GM12878 (cell line): Measurements from ENCODE around the gene EXOSC6. TPM values are rescaled to one million over a fixed set of nuclear protein-coding genes. Genes with fewer than 3 reads are reported as not detected.

Experiments
- ATF7 ChIP-seq: fragments of 450-650 bp; IDR thresholded peaks from 2 replicates; pipeline ENCODE4 v1.6.1; 2016; ENCODE audit warnings: low read depth, mild to moderate bottlenecking
- CREM ChIP-seq: IDR thresholded peaks from 2 replicates; pipeline ENCODE4 v1.6.1; 2014; ENCODE audit warnings: antibody characterized with exemption, low read depth
- EZH2 ChIP-seq: IDR thresholded peaks from 2 replicates; pipeline ENCODE4 v1.6.1; 2012; ENCODE audit warnings: low read depth, mild to moderate bottlenecking, control low read depth, inconsistent platforms, low read length, borderline replicate concordance; ENCODE audit not compliant: control insufficient read depth
- FOXK2 ChIP-seq: fragments of 450-650 bp; IDR thresholded peaks from 2 replicates; pipeline ENCODE4 v1.6.1; 2017; ENCODE audit warnings: mild to moderate bottlenecking, moderate library complexity
- IKZF1 ChIP-seq: fragments of 450-650 bp; conservative IDR thresholded peaks from 2 replicates; pipeline ENCODE4 v1.6.1; 2017; ENCODE audit warnings: antibody characterized with exemption, mild to moderate bottlenecking
- MEF2A ChIP-seq: IDR thresholded peaks from 2 replicates; pipeline ENCODE4 v1.6.1; 2011; ENCODE audit warnings: low read depth, mild to moderate bottlenecking, low read length, moderate library complexity; ENCODE audit not compliant: insufficient read depth
- MEF2B ChIP-seq: fragments of 450-650 bp; IDR thresholded peaks from 2 replicates; pipeline ENCODE4 v1.6.1; 2018; ENCODE audit warnings: mild to moderate bottlenecking, moderate library complexity; ENCODE audit not compliant: partially characterized antibody, poor library complexity, severe bottlenecking
- NBN ChIP-seq: fragments of 450-650 bp; IDR thresholded peaks from 2 replicates; pipeline ENCODE4 v1.6.1; 2016
- NFXL1 ChIP-seq: fragments of 450-650 bp; IDR thresholded peaks from 2 replicates; pipeline ENCODE4 v1.6.1; 2017; ENCODE audit warnings: antibody characterized with exemption, mild to moderate bottlenecking, borderline replicate concordance
- NFYB ChIP-seq: IDR thresholded peaks from 2 replicates; pipeline ENCODE4 v1.6.1; 2011; ENCODE audit warnings: low read depth, mild to moderate bottlenecking, low read length, improper control_type of control experiment, moderate library complexity; ENCODE audit not compliant: insufficient read depth
- NR2F1 ChIP-seq: fragments of 450-650 bp; conservative IDR thresholded peaks from 2 replicates; pipeline ENCODE4 v1.6.1; 2017; ENCODE audit warnings: mild to moderate bottlenecking
- POLR2A ChIP-seq: IDR thresholded peaks from 2 replicates; pipeline ENCODE4 v1.6.1; 2011; ENCODE audit warnings: low read depth, mild to moderate bottlenecking, low read length
- POLR2AphosphoS2 ChIP-seq: IDR thresholded peaks from 2 replicates; pipeline ENCODE4 v1.6.1; 2011; ENCODE audit warnings: low read depth, mild to moderate bottlenecking, low read length, improper control_type of control experiment, moderate library complexity
- RAD51 ChIP-seq: fragments of 450-650 bp; IDR thresholded peaks from 2 replicates; pipeline ENCODE4 v1.6.1; 2016; ENCODE audit warnings: moderate library complexity, mild to moderate bottlenecking, inconsistent platforms
- RUNX3 ChIP-seq: IDR thresholded peaks from 2 replicates; pipeline ENCODE4 v1.6.1; 2012; ENCODE audit warnings: low read length, inconsistent platforms
- STAT3 ChIP-seq: IDR thresholded peaks from 2 replicates; pipeline ENCODE4 v1.6.1; 2011; ENCODE audit warnings: low read depth, low read length, improper control_type of control experiment
- TBL1XR1 ChIP-seq: IDR thresholded peaks from 2 replicates; pipeline ENCODE4 v1.6.1; 2012; ENCODE audit warnings: low read depth, low read length, improper control_type of control experiment
- TCF3 ChIP-seq: IDR thresholded peaks from 2 replicates; pipeline ENCODE4 v1.6.1; 2012; ENCODE audit warnings: low read depth, mild to moderate bottlenecking, low read length, borderline replicate concordance; ENCODE audit not compliant: insufficient read depth
- YY1 ChIP-seq: IDR thresholded peaks from 2 replicates; pipeline ENCODE4 v1.6.1; 2011; ENCODE audit warnings: low read depth, mild to moderate bottlenecking, low read length
- ZBED1 ChIP-seq: IDR thresholded peaks from 2 replicates; pipeline ENCODE4 v1.6.1; 2016; ENCODE audit warnings: borderline replicate concordance
- ZNF207 ChIP-seq: fragments of 450-650 bp; IDR thresholded peaks from 2 replicates; pipeline ENCODE4 v1.6.1; 2014; ENCODE audit warnings: antibody characterized with exemption, mild to moderate bottlenecking, borderline replicate concordance
- ZNF274 ChIP-seq: IDR thresholded peaks from one replicate; pipeline ENCODE4 v1.8.0; 2011; ENCODE audit not compliant: insufficient read length, insufficient read depth
- ZNF384 ChIP-seq: IDR thresholded peaks from 2 replicates; pipeline ENCODE4 v1.6.1; 2012; ENCODE audit warnings: low read depth, mild to moderate bottlenecking, low read length, improper control_type of control experiment, borderline replicate concordance
- polyA plus RNA-seq, 11 experiments: library from polyadenylated mRNA; depleted of rRNA in 4 of 11; unstranded in 6 of 11; stranded (reverse) in 5 of 11; fragments of >200 nt; fragmentation: Nextera tagmentation in 4 of 11; fragmentation: Illumina TruSeq in 1 of 11; extraction: Ambion mirVana in 4 of 11; extraction: Trizol in 1 of 11; gene quantifications; 1 replicate in 1 of 11; 2 replicates in 10 of 11; pipeline versions ENCODE4 v1.2.1 to v1.2.3, GENCODE V29; 2011 to 2016; ENCODE audit warnings: inconsistent platforms in 2 of 11, missing spikeins in 2 of 11, low read depth in 1 of 11
- total RNA-seq, 4 experiments: library from RNA; depleted of rRNA in 3 of 4; stranded (reverse); fragments of >200 nt in 3 of 4; fragmentation: Illumina TruSeq in 1 of 4; extraction: Trizol in 1 of 4; gene quantifications; 2 replicates each; pipeline versions ENCODE4 v1.2.1 to v1.2.3, GENCODE V29; 2013 to 2021
- TF ChIP-seq, protein P1 (sequence below): IDR thresholded peaks from 2 replicates; pipeline ENCODE4 v1.6.1; 2011; ENCODE audit warnings: mild to moderate bottlenecking, low read depth, low read length, moderate library complexity; ENCODE audit not compliant: insufficient replicate concordance
- TF ChIP-seq, protein P2 (sequence below): IDR thresholded peaks from 2 replicates; pipeline ENCODE4 v1.6.1; 2012; ENCODE audit warnings: mild to moderate bottlenecking, low read depth, low read length
- TF ChIP-seq, protein P3 (sequence below): fragments of 450-650 bp; IDR thresholded peaks from 2 replicates; pipeline ENCODE4 v1.6.1; 2014; ENCODE audit warnings: mild to moderate bottlenecking

The EXOSC6 gene
- total and polyA plus RNA-seq, 10 of the 15 experiments (the other 5 are each of a cell fraction or from before 2014, with no cell fraction given): 8.2 to 27.5 (median 14.5) TPM

DNA sequence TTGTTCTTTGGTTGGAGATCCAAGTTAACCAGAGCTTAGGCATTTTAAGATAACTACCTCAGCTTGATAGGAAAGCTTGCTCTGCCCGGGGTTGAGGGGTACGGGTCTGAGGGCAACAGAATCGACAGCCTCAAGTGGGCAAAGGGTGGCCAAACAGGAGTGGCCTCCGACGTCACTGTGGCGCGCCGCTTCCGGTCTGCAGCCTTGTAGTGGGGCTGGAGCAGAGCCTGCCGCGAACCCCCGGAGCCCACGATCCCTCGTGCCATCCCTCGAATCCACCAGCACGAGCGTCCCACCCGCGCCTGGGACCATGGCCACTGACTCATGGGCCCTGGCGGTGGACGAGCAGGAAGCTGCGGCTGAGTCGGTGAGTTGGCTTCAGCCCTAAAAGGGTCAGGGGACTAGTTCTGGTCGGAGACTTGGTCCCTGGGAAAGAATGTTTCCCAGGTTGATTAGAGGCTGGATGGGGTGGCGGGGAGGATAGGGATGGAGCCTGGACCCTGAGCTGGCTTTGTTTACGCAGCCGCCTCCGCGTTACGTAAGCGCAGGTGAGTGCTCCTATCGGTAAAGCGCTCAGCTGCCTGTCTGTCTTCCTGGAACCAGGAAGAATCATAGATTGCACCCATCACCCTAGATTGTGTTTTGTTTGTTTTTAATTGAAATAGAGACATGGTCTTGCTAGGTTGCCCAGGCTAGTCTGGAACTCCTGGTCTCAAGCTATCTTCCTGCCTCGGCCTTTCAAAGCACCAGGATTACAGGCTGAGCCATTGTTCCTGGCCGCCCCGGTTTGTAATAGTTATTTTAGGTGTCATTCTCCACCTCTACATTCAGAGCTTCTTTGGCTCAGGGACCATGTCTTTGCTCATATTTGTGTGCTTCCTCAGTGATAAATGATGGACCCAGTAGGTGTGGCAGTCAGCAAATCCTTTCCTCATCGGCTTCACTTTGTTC, 47.5 kb upstream of the EXOSC6 start, which contains the start of gene DDX19B (continued):
- no peak for TF ChIP-seq ZNF384
- TF ChIP-seq, protein P1, sequence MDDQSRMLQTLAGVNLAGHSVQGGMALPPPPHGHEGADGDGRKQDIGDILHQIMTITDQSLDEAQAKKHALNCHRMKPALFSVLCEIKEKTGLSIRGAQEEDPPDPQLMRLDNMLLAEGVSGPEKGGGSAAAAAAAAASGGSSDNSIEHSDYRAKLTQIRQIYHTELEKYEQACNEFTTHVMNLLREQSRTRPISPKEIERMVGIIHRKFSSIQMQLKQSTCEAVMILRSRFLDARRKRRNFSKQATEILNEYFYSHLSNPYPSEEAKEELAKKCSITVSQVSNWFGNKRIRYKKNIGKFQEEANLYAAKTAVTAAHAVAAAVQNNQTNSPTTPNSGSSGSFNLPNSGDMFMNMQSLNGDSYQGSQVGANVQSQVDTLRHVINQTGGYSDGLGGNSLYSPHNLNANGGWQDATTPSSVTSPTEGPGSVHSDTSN: no peak
- no peak for TF ChIP-seq NFXL1
- TF ChIP-seq, protein P2, sequence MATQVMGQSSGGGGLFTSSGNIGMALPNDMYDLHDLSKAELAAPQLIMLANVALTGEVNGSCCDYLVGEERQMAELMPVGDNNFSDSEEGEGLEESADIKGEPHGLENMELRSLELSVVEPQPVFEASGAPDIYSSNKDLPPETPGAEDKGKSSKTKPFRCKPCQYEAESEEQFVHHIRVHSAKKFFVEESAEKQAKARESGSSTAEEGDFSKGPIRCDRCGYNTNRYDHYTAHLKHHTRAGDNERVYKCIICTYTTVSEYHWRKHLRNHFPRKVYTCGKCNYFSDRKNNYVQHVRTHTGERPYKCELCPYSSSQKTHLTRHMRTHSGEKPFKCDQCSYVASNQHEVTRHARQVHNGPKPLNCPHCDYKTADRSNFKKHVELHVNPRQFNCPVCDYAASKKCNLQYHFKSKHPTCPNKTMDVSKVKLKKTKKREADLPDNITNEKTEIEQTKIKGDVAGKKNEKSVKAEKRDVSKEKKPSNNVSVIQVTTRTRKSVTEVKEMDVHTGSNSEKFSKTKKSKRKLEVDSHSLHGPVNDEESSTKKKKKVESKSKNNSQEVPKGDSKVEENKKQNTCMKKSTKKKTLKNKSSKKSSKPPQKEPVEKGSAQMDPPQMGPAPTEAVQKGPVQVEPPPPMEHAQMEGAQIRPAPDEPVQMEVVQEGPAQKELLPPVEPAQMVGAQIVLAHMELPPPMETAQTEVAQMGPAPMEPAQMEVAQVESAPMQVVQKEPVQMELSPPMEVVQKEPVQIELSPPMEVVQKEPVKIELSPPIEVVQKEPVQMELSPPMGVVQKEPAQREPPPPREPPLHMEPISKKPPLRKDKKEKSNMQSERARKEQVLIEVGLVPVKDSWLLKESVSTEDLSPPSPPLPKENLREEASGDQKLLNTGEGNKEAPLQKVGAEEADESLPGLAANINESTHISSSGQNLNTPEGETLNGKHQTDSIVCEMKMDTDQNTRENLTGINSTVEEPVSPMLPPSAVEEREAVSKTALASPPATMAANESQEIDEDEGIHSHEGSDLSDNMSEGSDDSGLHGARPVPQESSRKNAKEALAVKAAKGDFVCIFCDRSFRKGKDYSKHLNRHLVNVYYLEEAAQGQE: no peak
- TF ChIP-seq ZNF207: 0 out of 2 replicates have a peak, but pooled peaks have one; percentile 24
- TF ChIP-seq, protein P3, sequence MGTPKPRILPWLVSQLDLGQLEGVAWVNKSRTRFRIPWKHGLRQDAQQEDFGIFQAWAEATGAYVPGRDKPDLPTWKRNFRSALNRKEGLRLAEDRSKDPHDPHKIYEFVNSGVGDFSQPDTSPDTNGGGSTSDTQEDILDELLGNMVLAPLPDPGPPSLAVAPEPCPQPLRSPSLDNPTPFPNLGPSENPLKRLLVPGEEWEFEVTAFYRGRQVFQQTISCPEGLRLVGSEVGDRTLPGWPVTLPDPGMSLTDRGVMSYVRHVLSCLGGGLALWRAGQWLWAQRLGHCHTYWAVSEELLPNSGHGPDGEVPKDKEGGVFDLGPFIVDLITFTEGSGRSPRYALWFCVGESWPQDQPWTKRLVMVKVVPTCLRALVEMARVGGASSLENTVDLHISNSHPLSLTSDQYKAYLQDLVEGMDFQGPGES: no peak
- TF ChIP-seq MEF2A: no peak
- peak; percentile 80; the same call in 1 of the 2 replicates for TF ChIP-seq NBN
- TF ChIP-seq YY1: 0 out of 2 replicates have a peak, but pooled peaks have one; percentile 43
- no peak; the same call in 1 of the 2 replicates for TF ChIP-seq RUNX3
- peak; percentile 98 for TF ChIP-seq CREM
- peak; percentile 19 for TF ChIP-seq MEF2B
- peak; percentile 74 for TF ChIP-seq IKZF1
- TF ChIP-seq TCF3: peak; percentile 52; the same call in 1 of the 2 replicates
- no peak for TF ChIP-seq TBL1XR1
- no peak for TF ChIP-seq ZNF274
- peak; percentile 31; the same call in 1 of the 2 replicates for TF ChIP-seq ATF7
- peak; percentile 32; the same call in 1 of the 2 replicates for TF ChIP-seq NR2F1
- no peak for TF ChIP-seq RAD51
- peak; percentile 62; the same call in 1 of the 2 replicates for TF ChIP-seq FOXK2
- TF ChIP-seq NFYB: no peak
- peak; percentile 98 for TF ChIP-seq POLR2A
- TF ChIP-seq STAT3: no peak
- TF ChIP-seq POLR2AphosphoS2: peak; percentile 73
- TF ChIP-seq ZBED1: no peak
- TF ChIP-seq EZH2: no peak
